RPMI8226 (cell line): ENCODE data around the gene ADGRA3.

ENCODE experiments used
- DNase-seq: peaks from one replicate; pipeline ENCODE4 v3.0.0-alpha.2; 2015

Gene ADGRA3

GRCh38 chr4:22345055-22345454 lies 170.8 kb downstream of the ADGRA3 start:
- DNase-seq, result no peak

DNA sequence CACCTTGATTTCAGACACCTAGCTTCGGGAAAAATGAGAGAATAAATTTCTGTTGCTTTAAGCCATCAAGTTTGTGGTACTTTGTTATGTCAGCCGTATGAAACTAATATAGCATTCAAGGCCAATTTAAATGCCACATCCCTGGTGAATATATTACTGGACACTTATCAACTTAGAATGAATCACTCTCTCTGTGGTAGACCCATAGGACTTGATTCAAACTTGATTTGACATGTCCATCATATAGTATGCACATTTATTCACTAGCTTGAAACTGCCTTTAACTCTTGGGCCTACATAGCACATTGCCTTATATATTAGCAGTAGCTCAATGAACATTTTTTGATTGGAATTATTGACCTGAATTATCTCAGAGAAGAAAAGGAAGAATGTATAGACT lies 172.3 kb downstream of the ADGRA3 start:
- no peak for DNase-seq

- no peak for DNase-seq
Observed at GRCh38 chr4:22339491-22339890, 176.4 kb downstream of the ADGRA3 start.

GRCh38 chr4:22338796-22339195 lies 177.1 kb downstream of the ADGRA3 start:
- no peak for DNase-seq
